M059J (cell line): ENCODE data around the gene DAPK2. TPM values are rescaled to one million over a fixed set of nuclear protein-coding genes. Genes with fewer than 3 reads are reported as not detected.
A peak's percentile ranks its signal among the peaks of the same experiment; 100 is the strongest.

ENCODE experiments used
- DNase-seq: peaks from one replicate; pipeline ENCODE4 v3.0.0-alpha.2; 2012; ENCODE audit warnings: low read depth
- total RNA-seq: library from RNA; depleted of rRNA; stranded (reverse); fragments of >200 nt; shearing (Covaris generic); gene quantifications from 2 replicates; pipeline ENCODE4 v1.2.3, GENCODE V29; 2014

Gene DAPK2
- total RNA-seq, 1 experiment from 2014 or later, result 7.3 TPM

DNA sequence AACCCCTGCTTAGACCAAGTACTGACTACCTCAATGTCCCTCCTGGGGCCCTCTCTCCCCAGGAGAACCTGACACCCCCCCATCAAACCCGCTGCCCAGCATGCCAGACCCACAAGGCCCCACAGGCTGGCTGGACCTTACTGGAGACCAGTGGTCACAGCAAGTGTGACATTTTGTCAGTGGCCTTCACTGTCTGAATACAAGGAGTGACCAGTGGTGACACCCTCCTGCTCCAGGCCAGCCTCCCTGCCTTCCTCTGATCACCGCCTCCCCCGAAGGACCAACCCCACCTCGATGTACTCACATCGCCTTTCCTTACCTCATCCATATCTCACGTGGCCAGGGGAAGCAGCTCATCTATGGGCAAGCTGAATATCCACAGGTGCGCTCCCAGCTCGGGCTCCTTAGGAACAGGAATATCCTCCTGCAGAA lies 150.5 kb downstream of the DAPK2 start:
- no peak for DNase-seq

DNA sequence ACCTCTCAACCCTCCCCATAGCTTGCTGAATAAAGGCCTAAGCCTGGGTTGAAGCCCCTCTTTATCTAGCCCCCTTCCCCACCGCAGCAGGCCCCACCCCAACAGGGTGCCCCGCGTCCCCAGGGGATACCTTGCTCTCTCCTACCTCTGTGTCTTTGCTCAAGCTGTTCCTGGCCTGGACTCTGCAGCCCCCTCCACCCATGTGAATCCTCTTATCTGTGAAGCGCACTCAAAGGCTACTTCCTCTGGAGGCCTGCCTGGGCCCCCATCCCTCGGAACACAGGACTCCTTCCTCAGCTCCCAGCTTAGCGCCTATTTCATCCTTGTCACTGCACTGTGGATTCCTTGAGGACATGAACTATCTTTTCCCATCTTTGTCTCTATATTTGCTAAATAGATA lies 151.1 kb downstream of the DAPK2 start:
- no peak for DNase-seq

DNA sequence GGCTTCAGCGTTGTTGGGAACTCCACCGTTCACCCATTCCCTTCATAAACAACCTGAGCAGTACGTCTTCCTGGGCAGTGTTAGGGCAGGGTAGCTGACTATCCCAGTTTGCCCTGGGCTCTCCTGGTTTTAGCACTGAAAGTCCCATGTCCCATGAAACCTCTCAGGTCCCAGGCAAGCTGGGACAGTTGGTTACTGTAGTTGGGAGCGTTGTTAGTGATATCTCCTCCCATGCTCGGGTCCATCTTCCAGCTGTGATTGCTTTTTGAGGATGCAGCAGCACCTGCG lies 151.7 kb downstream of the DAPK2 start:
- DNase-seq, result no peak

DNA sequence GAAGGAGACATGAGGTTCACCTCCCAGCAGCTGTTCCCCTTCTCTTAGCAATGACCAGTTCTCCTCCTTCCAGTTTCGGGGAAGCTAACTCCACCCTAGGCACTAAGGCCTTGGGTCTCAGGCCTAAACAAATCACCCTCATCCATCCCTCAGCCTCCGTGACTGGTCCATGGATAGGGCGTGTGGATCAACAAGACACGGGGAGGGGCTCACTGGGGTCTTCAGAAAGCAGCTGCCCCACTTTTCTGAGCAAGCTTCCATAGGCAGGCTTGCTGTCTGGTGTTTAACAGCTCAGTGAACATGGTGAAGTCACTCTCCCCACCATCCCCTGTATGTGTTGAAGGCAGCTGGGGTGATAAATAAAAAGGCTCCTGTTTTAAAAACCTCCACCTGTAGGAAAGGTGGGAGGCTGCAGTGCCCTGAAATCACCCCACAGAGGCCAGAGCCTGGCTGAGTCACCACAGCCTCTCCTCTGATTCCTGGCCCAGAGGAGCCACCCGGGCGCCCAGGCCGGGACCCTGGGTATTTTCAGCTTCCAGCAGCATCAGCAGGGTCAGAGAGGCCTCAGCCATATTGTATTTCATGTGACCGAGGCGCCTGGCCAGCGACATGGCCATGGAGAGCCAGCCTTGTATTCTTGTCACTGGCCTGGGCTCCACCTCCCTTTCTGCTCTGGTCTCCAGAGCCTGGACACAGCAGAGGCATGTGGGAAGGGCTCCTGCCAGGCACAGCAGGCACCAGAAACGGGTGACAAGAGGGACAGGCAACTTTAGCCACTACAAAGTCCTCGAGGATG lies 152.2 kb downstream of the DAPK2 start:
- DNase-seq, result no peak

DNA sequence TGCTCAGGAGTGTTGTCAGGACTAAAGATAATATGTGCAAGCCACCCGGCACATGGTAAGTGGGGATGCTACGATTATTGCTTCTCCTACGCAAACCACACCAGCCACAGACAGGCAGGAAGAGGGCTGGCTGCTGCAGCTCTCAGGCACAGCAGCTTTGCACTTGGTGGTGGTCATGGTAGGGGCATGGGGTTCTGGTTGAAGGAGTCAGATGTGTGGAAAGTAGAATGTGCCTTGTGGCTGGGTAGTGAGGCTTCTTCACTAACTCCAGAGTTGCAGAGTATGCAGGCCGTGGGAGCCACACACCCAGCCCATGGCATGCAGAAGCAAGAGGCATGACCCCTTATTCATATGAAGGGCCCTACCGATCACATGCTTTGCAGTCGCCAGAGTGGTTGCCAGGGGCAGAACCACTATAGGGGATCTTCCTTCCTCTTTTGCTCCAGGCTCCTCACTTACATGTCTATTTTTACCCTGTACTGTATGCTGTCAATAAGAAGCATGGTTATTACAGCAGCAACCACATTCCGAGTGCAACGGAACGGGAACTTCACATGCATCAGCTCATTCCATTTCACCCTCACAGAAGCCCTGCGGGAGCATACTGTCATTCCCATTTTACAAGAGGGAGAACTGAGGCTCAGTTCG lies 153.4 kb downstream of the DAPK2 start:
- no peak for DNase-seq

DNA sequence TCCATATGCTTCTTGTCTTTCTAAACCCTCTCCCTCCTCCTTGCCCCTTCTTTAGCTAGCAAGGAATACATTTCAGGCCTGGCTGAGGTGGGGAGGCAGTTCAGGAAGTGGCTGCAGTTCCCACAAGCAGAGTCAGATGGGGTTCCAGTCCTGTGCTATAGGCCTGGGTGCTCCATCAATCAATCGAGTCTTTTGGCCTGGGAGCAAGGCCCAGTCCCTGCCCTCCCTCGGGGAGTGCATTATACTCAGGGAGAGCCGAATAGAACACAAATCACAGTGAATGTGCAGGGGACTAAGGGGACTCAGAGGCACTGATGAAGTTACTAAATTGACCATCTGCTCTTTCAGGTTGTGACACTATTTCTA lies 154.5 kb downstream of the DAPK2 start:
- DNase-seq, result no peak

DNA sequence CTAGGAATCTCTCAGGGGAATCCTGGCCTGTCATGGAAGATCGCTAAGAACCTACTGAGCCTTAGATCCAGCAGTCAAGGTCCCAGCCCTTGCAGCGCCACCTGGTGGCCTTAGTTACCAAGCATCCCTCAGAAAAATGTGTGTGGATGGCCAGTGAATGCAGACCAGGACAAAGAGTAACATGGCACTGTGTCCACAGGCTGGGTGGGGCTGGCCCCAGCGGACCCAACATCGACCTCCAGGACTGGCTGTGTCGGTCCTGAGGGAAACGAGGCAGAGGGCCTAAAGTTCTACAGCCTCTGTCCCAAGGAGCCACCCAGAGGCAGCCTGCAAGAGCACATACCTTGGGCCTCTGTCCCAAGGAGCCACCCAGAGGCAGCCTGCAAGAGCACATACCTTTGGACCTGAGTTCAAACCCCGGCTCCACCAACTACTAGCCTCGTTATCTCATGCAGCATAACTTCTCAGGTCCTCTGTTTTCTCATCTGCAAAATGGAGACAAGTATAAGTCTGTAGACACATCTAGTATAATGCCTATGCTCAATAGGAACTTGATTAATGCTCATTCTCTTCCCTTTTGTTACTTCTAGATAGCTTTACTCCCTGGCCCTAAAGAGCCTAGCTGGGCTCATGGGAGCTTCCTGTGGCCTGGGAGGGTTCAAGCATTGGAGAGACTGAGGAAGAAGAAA lies 155.1 kb downstream of the DAPK2 start:
- DNase-seq, result peak; percentile 76

DNA sequence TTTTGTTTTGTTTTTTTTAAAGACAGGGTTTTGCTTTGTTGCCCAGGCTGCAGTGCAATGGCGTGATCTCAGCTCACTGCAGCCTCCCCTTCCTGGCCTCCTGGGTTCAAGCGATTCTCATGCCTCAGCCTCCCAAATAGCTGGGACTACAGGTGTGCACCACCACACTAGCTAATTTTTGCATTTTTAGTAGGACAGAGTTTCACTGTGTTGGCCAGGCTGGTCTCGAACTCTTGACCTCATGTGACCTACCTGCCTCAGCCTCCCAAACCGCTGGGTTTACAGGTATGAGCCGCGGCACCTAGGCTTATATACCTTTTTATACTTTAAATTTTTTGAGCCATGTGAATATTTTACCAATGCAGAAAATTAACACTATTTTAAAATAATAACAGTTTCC lies 155.7 kb downstream of the DAPK2 start:
- DNase-seq, result no peak

GRCh38 chr15:63889831-63890230 lies 156.5 kb downstream of the DAPK2 start:
- DNase-seq, result no peak

DNA sequence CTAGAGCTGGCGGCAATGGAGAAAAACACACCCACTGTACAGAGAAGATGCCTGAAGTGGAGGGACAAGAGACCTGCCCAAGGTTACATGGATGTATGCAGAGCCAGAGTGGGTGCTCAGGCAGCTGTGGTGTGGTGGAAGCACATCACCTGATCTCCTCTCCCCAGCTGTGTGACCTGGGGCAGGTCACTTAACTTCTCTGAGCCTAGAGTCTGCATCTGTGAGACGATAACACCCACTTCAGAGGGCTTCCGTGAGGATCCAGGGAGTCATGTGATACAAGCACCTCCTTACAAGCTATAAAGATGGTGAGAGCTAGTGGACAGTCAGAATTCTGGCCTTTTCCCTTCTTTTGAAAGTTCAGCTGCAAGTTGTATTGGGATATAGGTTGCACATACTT lies 157.5 kb downstream of the DAPK2 start:
- no peak for DNase-seq

- DNase-seq, result no peak
These were observed 158.1 kb downstream of the DAPK2 start for GRCh38 chr15:63888146-63888545.

- DNase-seq, result no peak
These were observed 158.7 kb downstream of the DAPK2 start for GRCh38 chr15:63887630-63888029.

DNA sequence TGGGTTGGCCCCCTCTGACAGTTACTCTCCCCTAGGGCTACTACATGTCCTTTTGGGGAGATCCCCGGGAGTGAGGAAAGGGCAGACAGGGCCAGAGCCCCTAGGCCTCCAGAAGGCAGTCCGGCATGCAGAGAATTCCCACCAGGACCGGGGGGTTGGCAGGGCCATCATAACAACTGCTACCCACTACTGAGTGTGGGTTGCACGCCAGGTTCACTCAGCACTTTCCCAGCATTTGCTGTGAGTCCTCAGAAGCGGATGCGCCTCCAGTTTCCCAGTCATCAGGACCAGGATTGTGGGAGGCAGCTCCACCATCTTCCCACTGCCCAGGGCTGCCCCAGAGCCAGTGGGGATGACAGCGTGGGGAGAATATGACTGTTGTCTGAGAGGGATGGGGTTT lies 161.3 kb downstream of the DAPK2 start:
- no peak for DNase-seq

- no peak for DNase-seq
These were observed 164.9 kb downstream of the DAPK2 start for GRCh38 chr15:63881431-63881830.

DNA sequence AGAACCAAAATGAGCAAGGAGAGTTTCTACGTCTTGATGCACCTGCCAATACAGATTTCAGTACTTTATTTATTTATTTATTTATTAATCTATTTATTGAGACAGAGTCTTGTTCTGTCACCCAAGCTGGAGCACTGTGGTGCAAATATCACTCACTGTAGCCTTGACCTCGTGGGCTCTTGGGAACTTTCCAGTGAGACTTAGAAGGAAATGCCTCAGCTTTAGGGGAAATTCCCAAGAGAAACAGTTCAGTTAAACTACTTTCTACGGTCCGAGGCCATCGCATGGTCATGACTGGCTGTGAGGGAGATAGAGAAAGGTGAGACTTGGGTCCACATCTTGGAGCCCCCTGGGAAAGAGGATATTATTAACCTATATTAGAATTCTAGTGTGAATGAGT lies 165.5 kb downstream of the DAPK2 start:
- DNase-seq, result peak; percentile 33

DNA sequence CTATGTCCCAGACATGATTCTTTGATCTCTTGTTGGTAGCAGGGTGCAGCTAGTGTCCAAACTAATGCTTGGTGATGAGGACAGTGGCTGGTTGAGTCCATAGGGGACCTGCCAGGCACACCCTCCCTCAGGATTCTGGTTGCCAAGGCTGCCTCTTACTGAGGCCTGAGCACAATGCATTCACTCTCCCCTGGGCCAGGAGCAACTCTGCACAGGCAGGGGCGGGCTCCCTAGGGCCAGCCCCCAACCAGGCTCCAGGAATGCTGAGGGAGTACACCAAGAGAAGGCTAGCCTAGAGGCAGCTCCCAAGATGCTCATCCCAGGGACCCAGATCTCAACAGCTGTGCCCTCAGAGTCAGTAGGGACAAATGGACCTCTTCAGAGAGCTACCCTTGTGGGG lies 166.3 kb downstream of the DAPK2 start:
- no peak for DNase-seq

GRCh38 chr15:63879211-63879610 lies 167.1 kb downstream of the DAPK2 start:
- DNase-seq, result no peak

GRCh38 chr15:63877713-63878271 lies 168.5 kb downstream of the DAPK2 start:
- peak; percentile 77 for DNase-seq

- DNase-seq, result no peak
These were observed 170.1 kb downstream of the DAPK2 start for GRCh38 chr15:63876085-63876662.

GRCh38 chr15:63874616-63875015 lies 171.7 kb downstream of the DAPK2 start:
- peak; percentile 33 for DNase-seq

- no peak for DNase-seq
These were observed 173.3 kb downstream of the DAPK2 start for GRCh38 chr15:63872759-63873510.
